Endothelial cell of umbilical vein (primary cell): ENCODE data around the gene MAT1A. TPM values are rescaled to one million over a fixed set of nuclear protein-coding genes. Genes with fewer than 3 reads are reported as not detected.
A peak's percentile ranks its signal among the peaks of the same experiment; 100 is the strongest.
"Not testable (repeated sequence)": the region's sequence is repeated elsewhere in the genome, so short reads cannot be mapped to it uniquely, and the experiment has no call there.

ENCODE experiments used
- BruUV-seq: library from RNA; stranded (reverse); fragments of 400-500 nt; replicated peaks from 2 replicates; lab custom pipeline; 2021; lab: Mats Ljungman, UMichigan
- CTCF ChIA-PET: fragments of 300-600, 350-600 bp; sonication (Branson Sonifier 250); formaldehyde crosslinking; loops from one replicate; lab custom pipeline; 2021; ENCODE audit warnings: antibody characterized with exemption, inconsistent platforms; lab: Charles Lee
- POLR2A ChIA-PET: fragments of 300-600, 350-600 bp; sonication (Branson Sonifier 250); formaldehyde crosslinking; loops from one replicate; lab custom pipeline; 2021; ENCODE audit warnings: antibody characterized with exemption, inconsistent platforms; lab: Charles Lee
- DNase-seq: peaks from one replicate; pipeline ENCODE4 v3.0.0-alpha.2; 2011; ENCODE audit warnings: low read depth, low spot score
- FAIRE-seq: peaks from 2 replicates; lab custom pipeline; 2011; peaks lifted over from hg19 to GRCh38; lab: Jason Lieb, UNC
- H2AFZ ChIP-seq: 2 replicates; pipeline ENCODE4 v1.6.0; 2012; ENCODE audit warnings: low read depth, low read length, control low read depth, inconsistent platforms
- H3K27ac ChIP-seq: 2 replicates; pipeline ENCODE4 v1.5.1; 2011; ENCODE audit warnings: low read depth, mild to moderate bottlenecking, control low read depth, low read length, moderate library complexity; ENCODE audit not compliant: insufficient read depth
- H3K27me3 ChIP-seq, 2 experiments: 2 replicates each; pipeline versions ENCODE4 v1.6.0 to v1.6.1; 2011; ENCODE audit warnings: low read length in 2 of 2, mixed read lengths in 1 of 2; ENCODE audit not compliant: control insufficient read depth in 2 of 2, insufficient read depth in 2 of 2
- H3K36me3 ChIP-seq, 2 experiments: 2 replicates in 1 of 2; 3 replicates in 1 of 2; pipeline ENCODE4 v1.5.1; 2011; ENCODE audit warnings: low read length in 2 of 2, mild to moderate bottlenecking in 1 of 2, moderate library complexity in 1 of 2; ENCODE audit not compliant: control insufficient read depth in 2 of 2, insufficient read depth in 2 of 2; ENCODE audit errors: extremely low read depth in 1 of 2
- H3K4me1 ChIP-seq: 3 replicates; pipeline ENCODE4 v1.5.1; 2011; ENCODE audit warnings: mild to moderate bottlenecking, low read length; ENCODE audit not compliant: control insufficient read depth, insufficient read depth; ENCODE audit errors: extremely low read depth
- H3K4me2 ChIP-seq: 2 replicates; pipeline ENCODE4 v1.6.1; 2011; ENCODE audit warnings: low read length, control low read depth, mixed read lengths; ENCODE audit not compliant: insufficient read depth
- H3K4me3 ChIP-seq, 3 experiments: fragments of 200-600 bp in 1 of 3; sonication (generic), shearing (Covaris generic) in 1 of 3; replicated peaks in 1 of 3; 2 replicates each; pipeline ENCODE4 v1.5.1; 2011 to 2016; ENCODE audit warnings: control low read depth in 3 of 3, low read length in 3 of 3, mild to moderate bottlenecking in 2 of 3, inconsistent platforms in 1 of 3, low read depth in 1 of 3, moderate library complexity in 1 of 3; ENCODE audit not compliant: insufficient read depth in 1 of 3
- H3K79me2 ChIP-seq: 2 replicates; pipeline ENCODE4 v1.6.0; 2012; ENCODE audit warnings: low read length, inconsistent platforms; ENCODE audit not compliant: control insufficient read depth, insufficient read depth
- H3K9ac ChIP-seq: replicated peaks from 2 replicates; pipeline ENCODE3; 2011; ENCODE audit warnings: low read length, control low read depth; ENCODE audit not compliant: insufficient read depth; ENCODE audit errors: extremely low read depth
- H3K9me1 ChIP-seq: replicated peaks from 3 replicates; pipeline ENCODE4 v1.6.0; 2011; ENCODE audit warnings: mild to moderate bottlenecking, low read length; ENCODE audit not compliant: control insufficient read depth, insufficient read depth; ENCODE audit errors: extremely low read depth
- H3K9me3 ChIP-seq: replicated peaks from 2 replicates; pipeline ENCODE4 v1.5.1; 2012; ENCODE audit warnings: low read length, inconsistent platforms; ENCODE audit not compliant: control insufficient read depth, insufficient read depth
- H4K20me1 ChIP-seq: replicated peaks from 2 replicates; pipeline ENCODE3; 2011; ENCODE audit warnings: mild to moderate bottlenecking, low read length; ENCODE audit not compliant: control insufficient read depth, insufficient read depth; ENCODE audit errors: extremely low read depth
- CTCF ChIP-seq, 2 donors: IDR thresholded peaks; 1 replicate in 1 of 2; 2 replicates in 1 of 2; pipeline ENCODE4 v1.5.1; 2011; ENCODE audit warnings: low read length in 2 of 2, mild to moderate bottlenecking in 2 of 2, moderate library complexity in 2 of 2, control low read depth in 1 of 2, inconsistent platforms in 1 of 2, low read depth in 1 of 2; ENCODE audit not compliant: insufficient read depth in 1 of 2; ENCODE audit errors: extremely low read depth in 1 of 2
- FOS ChIP-seq: IDR thresholded peaks from 2 replicates; pipeline ENCODE4 v1.6.1; 2011; ENCODE audit warnings: mild to moderate bottlenecking, low read length, moderate library complexity, borderline replicate concordance; ENCODE audit not compliant: insufficient read depth
- POLR2A ChIP-seq: IDR thresholded peaks from 2 replicates; pipeline ENCODE4 v1.6.1; 2012; ENCODE audit warnings: low read depth, mild to moderate bottlenecking, control low read depth, low read length
- POLR2AphosphoS5 ChIP-seq: IDR thresholded peaks from 2 replicates; pipeline ENCODE4 v1.6.1; 2012; ENCODE audit warnings: low read depth, mild to moderate bottlenecking, control low read depth, low read length, moderate library complexity; ENCODE audit not compliant: insufficient read depth
- dilution Hi-C: fragments of 300-500 bp; cut with MboI; formaldehyde crosslinking; loops from one replicate; pipeline ENCODE4 v1.15.0; 2019; ENCODE audit warnings: low sequenced_read_pairs; ENCODE audit not compliant: extremely low pct_ligation_motif_present
- intact Hi-C: fragments of 100-400 bp; cut with micrococcal nuclease; formaldehyde crosslinking; loops from one replicate; pipeline ENCODE4 v1.10.0; 2022
- polyA plus RNA-seq, 4 experiments: library from polyadenylated mRNA; depleted of rRNA in 3 of 4; stranded (reverse) in 3 of 4; unstranded in 1 of 4; fragments of >200 nt; gene quantifications; 2 replicates each; pipeline versions ENCODE4 v1.2.1 to v1.2.3, GENCODE V29; 2011 to 2012; ENCODE audit warnings: missing spikeins in 1 of 4
- total RNA-seq: library from RNA; stranded (reverse); gene quantifications from 2 replicates; pipeline ENCODE4 v1.2.3, GENCODE V29; 2021

The MAT1A gene
- total and polyA plus RNA-seq, 2 donors (not counting 3 experiments of a cell fraction or from before 2014, with no cell fraction given), result not detected

DNA sequence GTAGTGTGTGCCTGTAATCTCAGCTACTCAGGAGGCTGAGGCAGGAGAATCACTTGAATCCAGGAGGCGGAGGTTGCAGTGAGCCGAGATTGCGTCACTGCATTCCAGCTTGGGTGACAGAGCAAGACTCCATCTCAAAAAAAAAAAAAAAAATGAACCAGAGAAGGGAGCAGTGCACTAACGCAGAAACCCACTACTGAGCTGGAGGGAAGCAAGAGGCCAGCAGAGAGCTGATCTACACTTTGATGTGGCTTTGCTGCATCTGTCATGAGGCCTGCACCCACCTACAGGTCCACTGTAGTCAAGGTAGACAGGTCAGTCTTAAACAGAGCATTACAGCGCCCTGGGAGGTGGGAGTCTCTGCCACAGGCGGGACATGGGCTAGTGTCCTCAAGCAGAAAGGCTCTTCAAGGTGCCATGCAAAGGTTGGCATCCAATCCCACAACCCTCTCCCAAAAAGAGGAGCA is 30.0 kb downstream of the MAT1A start:
- BruUV-seq, result no TSS peak
- Histone ChIP-seq H3K9me1 (no peaks in the 10 kb centered on the region), H4K20me1 (no peaks in the 10 kb centered on the region), H3K9me3 (no peaks in the 10 kb centered on the region), H3K4me2 (no peak overlapping the region), H3K27me3 (no peaks in the 10 kb centered on the region), H3K9ac (no peak overlapping the region), H3K27ac (no peak overlapping the region), H3K79me2 (no peaks in the 10 kb centered on the region), H2AFZ (no peak overlapping the region), H3K4me1 (no peaks in the 10 kb centered on the region), H3K4me3 (no peak overlapping the region), H3K36me3 (no peaks in the 10 kb centered on the region)
- DNase-seq, result no peak
- POLR2A ChIA-PET, result no interaction called here
- intact Hi-C loops (loop anchor here (5.0 kb wide), 1 partner anchor 757 kb away; no protein-coding TSS in a partner anchor), dilution Hi-C loops (no loop called here)
- CTCF ChIA-PET, result interaction anchor here (0.7 to 1.0 kb wide), 2 partner anchors 20 to 722 kb away, joined by 3 to 5 read pairs; no protein-coding TSS in a partner anchor
- no peak for TF ChIP-seq POLR2AphosphoS5
- TF ChIP-seq CTCF (IDR thresholded peaks at IDR 0.05; ENCODE audit: extremely low read depth in 1 of 2, insufficient read depth in 1 of 2, low read depth in 1 of 2, low read length in 2 of 2), result no peak
- no peak for TF ChIP-seq POLR2A
- no peak for TF ChIP-seq FOS
- FAIRE-seq, result no peak

DNA sequence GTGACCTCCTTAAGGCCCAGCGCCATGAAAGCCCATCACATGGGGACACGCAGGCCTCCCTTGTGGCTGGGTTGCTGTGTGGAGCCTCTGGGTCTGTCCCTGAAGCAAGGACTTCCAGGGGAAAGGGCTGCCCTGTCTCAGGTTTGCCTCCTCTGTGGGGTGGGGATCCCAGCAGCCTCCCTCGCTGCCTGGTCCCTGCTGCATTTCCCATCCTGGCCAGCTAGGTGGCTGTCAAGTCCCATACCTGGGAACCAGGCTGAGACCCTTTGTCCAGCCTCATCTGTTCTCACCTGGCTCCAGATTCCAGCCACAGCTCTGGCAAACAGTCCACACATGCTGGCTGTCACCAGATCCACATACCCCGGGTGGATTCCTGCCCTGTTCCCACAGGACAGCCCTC is 32.7 kb downstream of the MAT1A start:
- dilution Hi-C loops, H3K9me1 ChIP-seq, H2AFZ ChIP-seq, H3K4me2 ChIP-seq, H3K4me1 ChIP-seq, H3K9me3 ChIP-seq, POLR2A ChIA-PET, H3K36me3 ChIP-seq, H3K27me3 ChIP-seq, H3K79me2 ChIP-seq, H3K4me3 ChIP-seq, H3K27ac ChIP-seq, H4K20me1 ChIP-seq, DNase-seq, H3K9ac ChIP-seq, BruUV-seq, CTCF ChIA-PET: not testable (repeated sequence)
- intact Hi-C loops, result loop anchor here (5.0 kb wide), 1 partner anchor 754 kb away; no protein-coding TSS in a partner anchor
- TF ChIP-seq CTCF (IDR thresholded peaks at IDR 0.05; ENCODE audit: extremely low read depth in 1 of 2, insufficient read depth in 1 of 2, low read depth in 1 of 2, low read length in 2 of 2), result peak in 1 of 2 donors; percentile 14
- peak; percentile 76 for FAIRE-seq

DNA sequence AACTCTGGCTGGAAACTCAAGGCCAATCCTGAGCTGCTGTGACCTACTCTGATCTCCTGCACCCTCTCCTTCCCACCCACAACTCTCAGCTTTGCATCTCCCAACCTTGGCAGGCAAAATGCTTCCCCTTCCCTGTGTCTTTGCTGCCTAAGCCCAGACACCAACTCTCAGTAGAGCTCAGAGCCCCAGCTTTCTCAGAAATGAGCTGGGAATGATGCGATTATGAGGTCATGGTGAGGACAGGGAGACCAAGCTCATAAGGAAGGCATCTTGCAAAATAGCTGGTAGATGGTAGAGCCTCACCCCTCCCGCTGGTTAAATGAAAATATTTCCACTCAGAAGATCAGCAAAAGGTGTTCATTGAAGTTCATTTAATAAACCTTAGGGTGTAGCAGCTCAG is 34.7 kb downstream of the MAT1A start:
- BruUV-seq, DNase-seq, dilution Hi-C loops, H3K9ac ChIP-seq, H3K4me2 ChIP-seq, H4K20me1 ChIP-seq, CTCF ChIA-PET, H3K9me3 ChIP-seq, H3K27ac ChIP-seq, H3K4me1 ChIP-seq, H3K79me2 ChIP-seq, FAIRE-seq, H2AFZ ChIP-seq, H3K9me1 ChIP-seq, H3K4me3 ChIP-seq, H3K36me3 ChIP-seq, H3K27me3 ChIP-seq, POLR2A ChIA-PET: not testable (repeated sequence)
- intact Hi-C loops, result loop anchor here (5.0 kb wide), 1 partner anchor 752 kb away; no protein-coding TSS in a partner anchor
